Suppressor macrophage treated with lipopolysaccharide for 1 hour (primary cell): ENCODE measurements around the gene LY6G5B.

Experiments used
- DNase-seq, 3 donors: peaks; one replicate each; pipeline ENCODE4 v3.0.0-alpha.2; 2020 to 2022

LY6G5B gene, protein sequence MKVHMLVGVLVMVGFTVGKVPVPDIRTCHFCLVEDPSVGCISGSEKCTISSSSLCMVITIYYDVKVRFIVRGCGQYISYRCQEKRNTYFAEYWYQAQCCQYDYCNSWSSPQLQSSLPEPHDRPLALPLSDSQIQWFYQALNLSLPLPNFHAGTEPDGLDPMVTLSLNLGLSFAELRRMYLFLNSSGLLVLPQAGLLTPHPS

DNA sequence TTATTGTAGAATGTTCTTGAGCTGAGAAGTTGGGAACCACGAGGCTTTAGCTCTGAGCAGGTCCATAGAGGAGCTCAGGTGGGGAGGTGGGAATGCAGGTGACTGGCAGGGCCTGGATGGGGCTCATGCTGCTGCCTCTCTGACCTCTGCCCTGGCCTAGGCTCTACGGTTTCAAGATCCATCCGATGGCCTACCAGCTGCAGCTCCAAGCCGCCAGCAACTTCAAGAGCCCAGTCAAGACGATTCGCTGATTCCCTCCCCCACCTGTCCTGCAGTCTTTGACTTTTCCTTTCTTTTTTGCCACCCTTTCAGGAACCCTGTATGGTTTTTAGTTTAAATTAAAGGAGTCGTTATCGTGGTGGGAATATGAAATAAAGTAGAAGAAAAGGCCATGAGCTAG, at the start of gene LY6G5B:
Gene LY6G5B, plus strand, starts transcription at position 301 of the 400 bp plus-strand sequence. CDS start 975 bp downstream, outside the sequence.
- DNase-seq = no peak

DNA sequence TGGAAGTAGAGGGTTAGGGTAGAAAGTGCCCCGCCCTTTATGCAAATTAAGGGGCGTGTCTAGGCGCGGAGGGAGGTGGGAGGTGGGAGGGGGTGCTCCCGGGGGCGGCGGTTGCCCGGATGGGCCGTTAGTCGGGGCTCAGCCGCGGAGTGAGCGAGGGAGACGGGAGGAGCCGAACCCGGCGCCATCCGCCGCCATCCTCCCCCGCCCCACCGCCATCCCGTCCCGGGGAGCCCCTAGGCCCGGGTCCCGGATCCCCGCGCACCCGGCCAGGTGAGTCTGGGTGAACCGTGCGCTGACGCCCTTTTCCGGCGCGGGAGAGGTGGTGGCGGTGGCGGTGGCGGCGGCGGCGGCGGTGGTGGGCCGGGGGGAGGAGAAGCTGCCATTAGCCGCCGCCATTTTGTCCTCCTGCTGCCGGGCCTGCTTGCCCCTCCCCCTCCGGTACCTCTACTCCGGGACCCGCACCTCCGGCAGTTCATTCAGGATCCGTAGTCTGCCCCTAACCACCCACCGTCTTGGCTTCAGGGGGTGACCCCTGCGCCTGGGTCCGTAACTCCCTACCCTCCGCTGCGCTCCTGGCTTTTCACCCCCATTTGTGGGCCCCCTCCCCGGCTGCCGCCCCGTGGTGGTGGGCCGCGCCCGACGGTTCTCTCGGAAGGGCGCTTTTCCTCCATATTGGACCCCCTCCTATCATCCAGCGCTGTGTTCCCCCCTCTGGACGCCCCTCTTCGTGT, 49.0 kb upstream of the LY6G5B start, which contains the start of gene PRRC2A:
Gene PRRC2A, plus strand, starts transcription at position 130 of the 734 bp plus-strand sequence. CDS start 2,075 bp downstream, outside the sequence.
- DNase-seq = peak in 2 of 3 donors; percentile 66 to 97

DNA sequence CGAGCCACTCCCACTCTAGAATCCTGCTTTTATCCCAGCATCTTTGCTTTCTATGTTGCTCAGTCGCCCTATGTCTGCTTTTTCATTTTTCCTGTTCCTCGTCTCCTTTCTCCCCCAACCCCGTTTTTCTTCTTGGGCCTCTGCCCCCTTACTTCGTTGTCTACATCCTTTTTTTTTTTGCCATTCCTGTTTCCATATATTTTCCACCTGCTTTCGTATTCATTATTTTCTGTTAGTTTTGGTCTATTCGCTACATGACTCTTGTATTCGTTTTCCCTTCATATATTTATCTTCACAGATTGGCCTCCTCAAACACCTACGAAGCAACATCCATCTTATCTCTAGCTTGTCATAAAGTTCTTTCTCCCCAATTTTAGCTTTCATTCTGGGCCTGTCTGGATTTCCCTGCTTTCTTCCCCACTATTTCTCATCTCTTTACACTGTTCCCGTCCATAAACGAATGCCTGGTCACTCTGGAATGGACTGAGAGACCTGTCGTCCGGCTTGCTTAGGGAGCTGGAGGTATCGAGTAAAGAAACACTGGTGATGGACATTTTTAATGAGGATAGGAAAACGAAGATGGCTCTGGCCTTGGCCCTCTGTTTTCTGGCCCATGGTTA, 48.3 kb upstream of the LY6G5B start:
- no peak for DNase-seq

DNA sequence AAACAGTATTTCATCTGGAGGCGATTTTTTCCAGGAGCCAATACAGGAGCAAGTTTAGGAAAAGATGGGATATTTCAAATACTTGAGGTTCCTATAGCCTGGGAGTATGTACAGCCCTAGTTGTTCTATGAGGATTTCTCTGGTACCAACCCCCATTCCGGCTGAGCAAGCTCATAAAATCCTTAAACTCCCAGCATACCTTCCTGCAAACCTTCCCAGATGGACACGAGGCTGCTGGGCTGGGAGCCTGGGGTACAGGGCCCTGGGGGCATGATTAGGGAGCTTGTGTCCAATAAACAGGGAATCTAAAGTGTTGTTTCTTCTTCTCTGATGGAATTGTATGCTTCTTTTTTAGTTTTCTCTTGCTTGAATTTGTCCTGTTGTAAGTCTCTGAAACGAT, 47.8 kb upstream of the LY6G5B start:
- DNase-seq = no peak

DNA sequence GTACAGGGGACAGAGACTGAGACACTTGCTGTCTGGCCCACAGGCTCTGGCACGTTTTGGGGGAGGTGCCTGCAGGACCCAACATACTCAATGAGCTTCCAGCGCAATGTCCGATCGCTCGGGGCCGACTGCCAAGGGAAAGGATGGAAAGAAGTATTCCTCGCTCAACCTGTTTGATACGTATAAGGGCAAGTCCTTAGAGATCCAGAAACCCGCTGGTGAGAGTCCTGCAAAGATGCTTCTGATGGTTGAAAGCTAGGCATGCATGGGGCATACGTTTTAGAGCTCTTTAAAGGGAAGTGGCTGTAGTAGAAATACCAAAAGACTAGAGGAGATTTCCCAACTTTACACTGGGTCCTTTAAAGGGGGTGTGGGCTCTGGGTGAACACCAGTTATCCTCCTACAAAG, 47.1 kb upstream of the LY6G5B start:
- DNase-seq = peak; percentile 38 to 49 (median 47)

DNA sequence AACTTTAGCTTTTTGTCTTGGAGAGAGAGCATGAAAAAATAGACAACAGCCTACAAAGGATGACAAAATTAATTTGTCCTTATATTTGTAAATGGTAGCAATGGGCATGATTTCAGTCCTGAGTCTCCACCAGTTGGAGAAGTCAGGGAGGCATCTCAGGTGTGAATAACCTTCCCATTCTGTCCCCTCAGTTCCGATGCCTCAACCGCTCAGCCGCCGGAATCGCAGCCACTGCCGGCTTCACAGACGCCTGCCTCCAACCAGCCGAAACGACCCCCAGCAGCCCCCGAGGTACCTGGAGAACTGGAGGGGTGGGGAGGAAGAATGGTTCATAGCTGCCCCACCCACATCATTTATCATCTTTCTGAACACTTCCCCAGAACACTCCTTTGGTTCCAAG, 45.7 kb upstream of the LY6G5B start:
- DNase-seq = no peak

DNA sequence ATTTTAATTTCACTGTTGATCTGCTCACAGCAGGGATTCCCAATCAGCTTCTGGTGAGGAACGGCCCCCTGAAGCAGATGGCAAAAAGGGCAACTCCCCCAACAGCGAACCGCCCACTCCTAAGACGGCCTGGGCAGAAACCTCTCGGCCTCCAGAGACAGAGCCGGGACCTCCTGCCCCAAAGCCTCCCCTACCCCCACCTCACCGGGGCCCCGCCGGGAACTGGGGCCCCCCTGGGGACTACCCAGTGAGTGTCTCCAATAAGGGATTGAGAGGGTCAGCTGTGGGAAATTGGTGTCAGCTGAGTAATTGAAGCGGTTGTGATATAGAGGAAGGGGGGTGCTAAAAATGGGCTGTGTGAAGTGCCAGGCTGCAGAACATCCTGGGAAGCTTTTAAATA, 42.8 kb upstream of the LY6G5B start:
- DNase-seq = no peak

DNA sequence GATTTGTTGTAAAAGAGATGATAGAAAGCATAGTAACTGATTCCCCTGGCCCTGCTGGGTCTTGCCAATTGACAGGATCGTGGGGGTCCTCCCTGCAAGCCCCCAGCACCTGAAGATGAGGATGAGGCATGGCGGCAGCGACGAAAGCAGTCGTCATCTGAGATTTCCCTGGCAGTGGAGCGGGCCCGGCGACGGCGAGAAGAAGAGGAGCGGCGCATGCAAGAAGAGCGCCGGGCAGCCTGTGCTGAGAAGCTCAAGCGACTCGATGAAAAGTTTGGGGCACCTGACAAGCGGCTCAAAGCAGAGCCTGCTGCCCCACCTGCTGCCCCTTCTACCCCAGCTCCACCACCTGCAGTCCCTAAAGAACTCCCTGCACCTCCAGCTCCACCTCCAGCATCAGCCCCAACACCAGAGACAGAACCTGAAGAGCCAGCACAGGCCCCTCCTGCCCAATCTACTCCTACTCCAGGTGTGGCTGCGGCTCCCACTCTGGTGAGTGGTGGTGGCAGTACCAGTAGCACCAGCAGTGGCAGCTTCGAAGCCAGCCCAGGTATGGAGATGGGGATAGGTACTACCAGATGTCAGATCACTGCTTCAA, 42.0 kb upstream of the LY6G5B start:
- DNase-seq = no peak

DNA sequence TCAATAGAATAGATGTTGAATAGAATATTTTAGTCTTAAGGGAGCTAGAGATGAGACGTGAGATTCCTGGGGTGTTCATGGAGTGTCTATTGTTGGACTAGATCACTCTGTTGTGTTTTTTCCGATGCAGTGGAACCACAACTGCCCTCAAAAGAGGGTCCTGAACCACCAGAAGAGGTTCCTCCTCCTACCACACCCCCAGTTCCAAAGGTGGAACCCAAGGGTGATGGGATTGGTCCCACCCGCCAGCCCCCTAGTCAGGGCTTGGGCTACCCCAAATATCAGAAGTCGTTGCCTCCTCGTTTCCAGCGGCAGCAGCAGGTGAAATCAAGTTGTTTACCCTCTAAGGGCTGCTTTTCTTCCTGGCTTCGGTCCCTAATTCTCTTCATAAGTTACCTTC, 40.8 kb upstream of the LY6G5B start:
- no peak for DNase-seq

DNA sequence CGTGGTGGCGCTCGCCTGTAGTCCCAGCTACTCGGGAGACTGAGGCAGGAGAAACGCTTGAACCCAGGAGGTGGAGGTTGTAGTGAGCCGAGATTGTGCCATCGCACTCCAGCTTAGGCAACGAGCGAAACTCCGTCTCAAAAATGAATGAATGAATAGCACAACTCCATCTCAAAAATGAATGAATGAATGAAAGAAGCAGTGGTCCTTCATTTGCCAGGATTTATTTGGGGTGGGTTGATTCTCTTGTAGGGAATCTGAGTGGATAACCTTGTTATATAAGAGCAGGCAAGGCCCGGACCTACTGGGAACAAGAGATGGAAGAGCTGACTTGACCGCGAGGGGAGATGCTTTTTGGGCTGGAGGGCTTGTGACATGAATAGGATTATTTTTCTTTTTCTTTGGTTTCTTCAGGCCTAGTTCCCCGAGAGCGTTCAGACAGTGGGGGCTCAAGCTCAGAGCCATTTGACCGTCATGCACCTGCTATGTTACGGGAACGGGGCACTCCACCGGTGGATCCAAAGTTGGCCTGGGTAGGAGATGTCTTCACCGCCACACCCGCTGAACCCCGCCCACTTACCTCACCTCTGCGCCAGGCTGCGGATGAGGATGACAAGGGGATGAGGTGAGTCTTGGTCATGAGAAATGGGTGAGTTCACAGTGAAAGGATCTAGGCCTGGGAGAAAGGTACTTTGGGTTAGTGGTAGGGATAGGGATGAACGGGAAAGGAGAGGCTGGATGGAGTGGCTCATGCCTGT, 39.4 kb upstream of the LY6G5B start:
- no peak for DNase-seq

DNA sequence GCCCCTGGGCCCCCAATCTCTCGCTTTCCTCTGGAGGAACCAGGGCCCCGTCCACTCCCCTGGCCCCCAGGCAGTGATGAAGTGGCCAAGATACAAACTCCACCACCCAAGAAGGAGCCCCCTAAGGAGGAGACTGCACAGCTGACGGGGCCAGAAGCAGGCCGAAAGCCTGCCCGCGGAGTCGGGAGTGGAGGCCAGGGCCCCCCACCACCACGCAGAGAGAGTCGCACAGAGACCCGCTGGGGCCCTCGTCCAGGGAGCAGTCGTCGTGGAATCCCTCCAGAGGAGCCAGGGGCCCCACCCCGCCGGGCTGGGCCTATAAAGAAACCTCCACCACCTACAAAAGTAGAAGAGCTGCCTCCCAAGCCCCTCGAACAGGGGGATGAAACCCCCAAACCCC, 38.6 kb upstream of the LY6G5B start:
- no peak for DNase-seq

DNA sequence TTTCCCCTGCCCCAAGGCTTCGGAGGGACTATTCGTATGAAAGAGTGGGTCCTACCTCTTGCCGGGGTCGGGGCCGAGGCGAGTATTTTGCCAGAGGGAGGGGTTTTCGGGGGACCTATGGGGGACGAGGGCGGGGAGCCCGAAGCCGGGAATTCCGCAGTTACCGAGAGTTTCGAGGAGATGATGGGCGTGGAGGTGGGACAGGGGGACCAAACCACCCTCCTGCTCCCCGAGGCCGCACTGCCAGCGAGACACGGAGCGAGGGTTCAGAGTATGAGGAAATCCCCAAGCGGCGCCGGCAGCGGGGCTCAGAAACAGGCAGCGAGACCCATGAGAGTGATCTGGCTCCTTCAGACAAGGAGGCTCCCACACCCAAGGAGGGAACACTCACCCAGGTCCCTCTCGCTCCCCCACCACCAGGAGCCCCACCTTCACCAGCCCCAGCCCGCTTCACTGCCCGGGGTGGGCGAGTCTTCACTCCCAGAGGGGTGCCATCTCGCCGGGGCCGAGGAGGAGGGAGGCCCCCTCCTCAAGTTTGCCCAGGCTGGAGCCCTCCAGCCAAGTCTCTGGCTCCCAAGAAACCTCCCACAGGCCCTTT, 38.0 kb upstream of the LY6G5B start:
- no peak for DNase-seq

DNA sequence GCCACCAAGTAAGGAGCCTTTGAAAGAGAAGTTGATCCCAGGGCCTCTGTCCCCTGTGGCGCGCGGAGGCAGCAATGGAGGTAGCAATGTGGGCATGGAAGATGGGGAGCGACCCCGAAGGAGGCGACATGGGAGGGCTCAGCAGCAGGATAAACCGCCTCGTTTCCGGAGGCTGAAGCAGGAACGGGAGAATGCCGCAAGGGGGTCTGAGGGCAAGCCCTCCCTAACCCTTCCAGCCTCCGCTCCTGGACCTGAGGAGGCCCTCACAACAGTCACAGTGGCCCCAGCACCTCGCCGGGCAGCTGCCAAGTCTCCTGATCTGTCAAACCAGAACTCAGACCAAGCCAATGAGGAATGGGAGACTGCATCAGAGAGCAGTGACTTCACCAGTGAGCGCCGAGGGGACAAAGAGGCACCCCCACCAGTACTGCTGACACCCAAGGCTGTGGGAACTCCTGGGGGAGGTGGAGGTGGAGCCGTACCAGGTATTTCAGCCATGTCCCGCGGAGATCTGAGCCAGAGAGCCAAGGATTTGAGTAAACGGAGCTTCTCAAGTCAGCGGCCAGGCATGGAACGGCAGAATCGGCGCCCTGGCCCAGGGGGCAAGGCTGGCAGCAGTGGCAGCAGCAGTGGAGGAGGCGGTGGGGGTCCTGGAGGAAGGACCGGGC, 37.4 kb upstream of the LY6G5B start:
- no peak for DNase-seq

DNA sequence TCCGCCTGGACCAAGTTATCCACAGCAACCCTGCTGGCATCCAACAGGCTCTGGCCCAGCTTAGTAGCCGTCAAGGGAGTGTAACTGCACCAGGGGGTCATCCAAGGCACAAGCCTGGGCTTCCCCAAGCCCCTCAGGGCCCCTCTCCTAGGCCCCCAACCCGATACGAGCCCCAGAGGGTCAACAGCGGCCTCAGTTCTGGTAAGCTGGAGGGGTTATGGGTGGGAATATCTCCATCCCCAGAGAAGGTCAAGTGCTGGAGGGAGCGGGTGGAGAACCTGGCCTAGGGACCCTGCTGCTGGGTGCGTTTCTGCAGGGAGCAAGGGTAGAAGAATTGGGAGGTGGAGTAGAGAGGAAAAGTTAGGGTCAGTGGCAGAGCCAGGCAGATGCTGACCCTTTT, 36.3 kb upstream of the LY6G5B start:
- no peak for DNase-seq

DNA sequence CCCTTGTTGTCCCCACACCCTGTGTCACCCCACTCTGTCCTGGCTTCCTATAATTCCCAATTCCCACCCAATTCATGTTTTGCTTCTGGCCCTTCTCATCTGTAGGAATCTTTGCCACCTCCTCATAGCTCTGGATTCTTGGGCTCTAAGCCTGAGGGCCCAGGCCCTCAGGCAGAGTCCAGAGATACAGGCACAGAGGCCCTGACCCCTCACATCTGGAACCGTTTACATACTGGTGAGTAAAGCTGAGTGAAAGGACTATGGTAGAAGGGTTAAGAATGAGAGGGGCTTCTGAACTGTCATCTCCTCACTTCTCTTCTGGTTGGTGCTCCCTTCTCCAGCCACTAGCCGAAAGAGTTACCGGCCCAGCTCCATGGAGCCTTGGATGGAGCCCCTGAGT, 35.6 kb upstream of the LY6G5B start:
- DNase-seq = no peak

DNA sequence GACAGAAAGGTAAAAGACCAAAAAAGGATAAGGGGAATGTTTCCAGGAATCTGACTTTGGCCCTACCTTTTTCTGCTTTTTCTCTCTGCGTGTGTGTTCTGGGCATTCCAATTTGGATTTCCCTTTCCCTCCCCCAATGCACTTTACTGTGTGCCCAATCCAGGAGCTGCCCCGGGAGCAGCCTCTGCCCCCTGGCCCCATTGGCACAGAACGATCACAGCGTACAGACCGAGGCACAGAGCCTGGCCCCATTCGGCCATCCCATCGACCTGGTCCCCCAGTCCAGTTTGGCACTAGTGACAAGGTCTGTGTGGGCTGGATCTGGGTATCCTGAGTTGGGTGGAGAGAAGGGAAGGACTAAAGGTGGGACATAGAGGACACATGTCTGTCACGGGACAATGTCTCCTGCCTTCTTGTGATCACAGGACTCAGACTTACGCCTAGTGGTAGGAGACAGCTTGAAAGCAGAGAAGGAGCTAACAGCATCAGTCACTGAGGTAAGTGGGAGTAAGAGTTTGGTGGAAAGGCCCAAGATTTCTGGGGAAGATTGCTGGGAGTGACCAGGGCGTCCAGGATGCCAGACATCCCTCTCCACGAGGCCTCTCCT, 34.7 kb upstream of the LY6G5B start:
- DNase-seq = no peak

DNA sequence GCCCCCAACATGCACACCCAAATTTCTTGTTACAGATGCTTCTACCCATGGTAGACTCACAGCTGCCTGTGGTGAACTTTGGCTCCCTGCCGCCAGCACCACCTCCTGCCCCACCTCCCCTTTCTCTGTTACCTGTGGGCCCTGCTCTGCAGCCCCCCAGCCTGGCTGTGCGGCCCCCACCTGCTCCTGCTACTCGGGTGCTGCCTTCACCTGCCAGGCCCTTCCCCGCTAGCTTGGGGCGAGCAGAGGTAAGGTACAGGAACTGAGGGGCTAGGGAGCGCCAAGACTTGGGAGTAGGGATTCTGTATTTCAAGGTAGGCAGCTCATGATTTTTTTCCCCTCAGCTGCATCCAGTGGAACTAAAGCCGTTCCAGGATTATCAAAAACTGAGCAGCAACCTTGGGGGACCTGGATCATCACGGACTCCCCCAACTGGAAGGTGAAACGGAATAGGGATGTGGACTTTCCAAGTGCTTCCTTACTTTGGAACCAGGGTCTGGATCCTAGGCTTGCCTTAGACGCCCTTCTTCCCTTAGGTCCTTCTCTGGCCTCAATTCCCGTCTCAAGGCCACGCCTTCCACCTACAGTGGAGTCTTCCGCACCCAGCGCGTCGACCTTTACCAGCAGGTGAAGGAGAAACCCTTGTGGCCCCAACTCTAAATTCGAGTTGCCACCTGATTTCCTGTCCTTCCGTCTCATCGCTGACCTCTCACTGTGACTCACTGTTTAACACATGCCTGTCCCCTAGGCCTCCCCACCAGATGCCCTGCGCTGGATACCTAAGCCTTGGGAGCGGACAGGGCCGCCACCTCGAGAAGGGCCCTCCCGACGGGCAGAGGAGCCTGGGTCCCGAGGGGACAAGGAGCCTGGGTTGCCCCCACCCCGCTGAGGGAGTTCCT, 32.8 kb upstream of the LY6G5B start:
- no peak for DNase-seq

DNA sequence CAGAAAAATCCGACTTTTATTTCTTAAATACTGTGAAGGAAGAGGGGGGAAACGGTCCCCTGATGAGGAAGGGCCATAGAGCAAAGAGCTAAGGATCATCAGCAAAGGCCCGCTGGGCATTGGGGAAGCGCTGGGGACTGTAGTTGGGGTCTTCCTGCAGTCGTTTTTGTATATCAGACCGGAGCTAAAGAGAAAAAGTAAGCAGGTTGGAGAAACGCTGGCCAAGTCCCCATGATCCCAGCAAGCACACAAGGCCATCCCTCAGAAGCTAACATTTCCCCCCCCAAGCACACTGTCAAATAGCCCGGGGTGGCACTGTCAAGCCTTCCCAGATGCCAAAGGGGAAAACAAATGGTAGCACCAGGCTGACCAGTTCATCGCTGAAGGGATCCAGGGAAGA, 30.7 kb upstream of the LY6G5B start:
- no peak for DNase-seq

DNA sequence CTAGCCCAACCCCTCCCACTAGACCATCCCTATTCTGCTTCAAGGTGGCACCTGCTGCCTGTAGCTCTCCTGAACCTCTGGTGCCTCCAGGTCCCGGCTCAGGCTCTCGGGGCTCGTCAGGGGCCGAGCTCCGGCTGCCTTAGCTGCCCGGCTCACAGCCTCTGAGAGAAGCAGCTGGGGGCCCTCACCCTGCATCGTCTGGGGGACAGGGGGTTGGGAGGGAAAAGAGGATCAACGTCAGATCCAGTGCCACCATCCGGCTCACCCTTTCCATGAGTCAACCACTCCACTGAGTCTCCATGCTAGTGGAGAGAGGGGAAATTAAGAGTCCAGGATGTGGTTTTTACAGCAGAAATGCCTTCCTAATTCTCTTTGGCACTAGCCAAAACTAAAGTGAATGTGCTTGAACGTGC, 30.3 kb upstream of the LY6G5B start:
- peak in 2 of 3 donors; percentile 24 to 47 for DNase-seq

DNA sequence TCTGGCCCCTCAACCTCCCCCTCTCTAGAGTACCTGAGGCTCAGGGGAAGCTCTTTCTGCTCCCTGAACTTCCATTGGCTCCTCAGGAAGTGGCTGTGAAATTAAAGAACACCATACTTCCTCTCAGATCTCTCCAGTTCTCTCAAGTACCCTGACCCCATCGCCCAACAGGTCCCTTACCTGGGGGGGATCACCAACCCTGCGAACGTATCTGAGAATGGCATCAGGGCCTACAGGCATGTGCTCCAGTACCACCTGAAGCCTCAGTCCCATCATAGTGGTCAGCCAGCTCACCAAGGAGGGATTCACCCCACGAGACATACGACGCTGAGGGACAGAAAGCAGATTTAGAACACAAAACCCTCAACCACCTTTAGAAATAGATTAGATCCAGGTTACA, 29.2 kb upstream of the LY6G5B start:
- DNase-seq = no peak
